Measurements from ENCODE around the gene MT1X. TPM values are rescaled to one million over a fixed set of nuclear protein-coding genes. Genes with fewer than 3 reads are reported as not detected.
"Not testable (repeated sequence)": the region's sequence is repeated elsewhere in the genome, so short reads cannot be mapped to it uniquely, and the experiment has no call there.

The MT1X gene
- total RNA-seq, 1 experiment from 2014 or later, result 49.3 TPM

DNA sequence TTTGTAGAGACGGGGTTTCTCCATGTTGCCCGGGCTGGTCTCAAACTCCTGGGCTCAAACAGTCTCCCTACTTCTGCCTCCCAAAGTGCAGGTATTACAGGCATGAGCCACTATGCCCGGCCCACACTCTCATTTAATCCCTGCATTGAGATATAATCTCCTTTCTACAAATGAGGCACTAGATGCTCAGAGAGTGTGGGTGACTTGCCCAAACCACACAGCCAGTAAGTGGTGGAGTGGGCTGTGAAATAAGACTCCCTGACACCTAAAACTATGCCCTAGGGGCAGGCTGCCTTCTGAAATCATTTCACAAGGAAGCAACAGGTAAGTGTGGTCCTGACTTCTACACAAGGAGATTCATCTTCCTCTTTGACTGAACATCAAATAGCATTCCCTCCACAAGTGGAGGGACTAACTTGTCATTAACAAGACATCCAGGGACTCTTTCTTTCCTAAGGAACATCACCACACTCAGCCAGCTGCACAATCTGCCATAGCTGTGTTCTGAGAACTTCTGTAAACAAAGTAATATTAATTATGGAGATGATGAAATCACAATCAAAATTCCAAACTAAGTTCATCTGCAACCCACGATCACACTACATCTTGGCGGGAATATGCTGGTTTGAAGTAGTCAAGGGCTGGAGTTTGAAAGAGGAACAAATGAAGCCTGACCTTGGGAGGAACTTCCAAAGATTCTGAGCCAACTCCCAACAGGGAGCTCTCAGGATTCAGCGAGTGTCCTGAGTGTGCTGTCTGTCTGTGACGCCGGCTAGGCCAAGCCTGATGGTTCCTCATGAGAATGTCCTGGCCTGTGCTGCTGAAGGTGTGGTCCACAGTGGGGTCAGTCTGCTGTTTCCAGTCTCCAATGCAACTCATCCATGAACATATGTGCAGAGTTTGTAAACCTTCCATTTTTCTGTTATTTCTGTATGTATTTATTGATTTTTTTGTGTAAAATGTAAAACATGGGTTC is 16.7 kb upstream of the MT1X start:
- H3K4me1 ChIP-seq (replicated peaks); DNase-seq (ENCODE audit: low read depth in 1 of 2, low spot score in 2 of 2); H3K4me3 ChIP-seq; H3K36me3 ChIP-seq; H3K27ac ChIP-seq; H3K9me3 ChIP-seq (replicated peaks): not testable (repeated sequence)
- H3K27me3 ChIP-seq (replicated peaks), result peaks cover 68% of the 10 kb centered on the region

- Histone ChIP-seq H3K9me3 (replicated peaks) (no peaks in the 10 kb centered on the region), H3K27ac (no peak within 1 kb of the TSS), H3K4me1 (replicated peaks) (no peaks in the 10 kb centered on the region), H3K4me3 (no peak within 1 kb of the TSS), H3K36me3 (no peaks in the 10 kb centered on the region), H3K27me3 (replicated peaks) (peaks cover 63% of the 10 kb centered on the region)
- DNase-seq (ENCODE audit: low read depth in 1 of 2, low spot score in 2 of 2), result no peak
These were observed 14.4 kb upstream of the MT1X start, which contains the start of gene MT1G for GRCh38 chr16:56667581-56668571. TSS of gene MT1G (minus strand) at chr16:56668065. CDS start at chr16:56667993, 72 bp downstream.

DNA sequence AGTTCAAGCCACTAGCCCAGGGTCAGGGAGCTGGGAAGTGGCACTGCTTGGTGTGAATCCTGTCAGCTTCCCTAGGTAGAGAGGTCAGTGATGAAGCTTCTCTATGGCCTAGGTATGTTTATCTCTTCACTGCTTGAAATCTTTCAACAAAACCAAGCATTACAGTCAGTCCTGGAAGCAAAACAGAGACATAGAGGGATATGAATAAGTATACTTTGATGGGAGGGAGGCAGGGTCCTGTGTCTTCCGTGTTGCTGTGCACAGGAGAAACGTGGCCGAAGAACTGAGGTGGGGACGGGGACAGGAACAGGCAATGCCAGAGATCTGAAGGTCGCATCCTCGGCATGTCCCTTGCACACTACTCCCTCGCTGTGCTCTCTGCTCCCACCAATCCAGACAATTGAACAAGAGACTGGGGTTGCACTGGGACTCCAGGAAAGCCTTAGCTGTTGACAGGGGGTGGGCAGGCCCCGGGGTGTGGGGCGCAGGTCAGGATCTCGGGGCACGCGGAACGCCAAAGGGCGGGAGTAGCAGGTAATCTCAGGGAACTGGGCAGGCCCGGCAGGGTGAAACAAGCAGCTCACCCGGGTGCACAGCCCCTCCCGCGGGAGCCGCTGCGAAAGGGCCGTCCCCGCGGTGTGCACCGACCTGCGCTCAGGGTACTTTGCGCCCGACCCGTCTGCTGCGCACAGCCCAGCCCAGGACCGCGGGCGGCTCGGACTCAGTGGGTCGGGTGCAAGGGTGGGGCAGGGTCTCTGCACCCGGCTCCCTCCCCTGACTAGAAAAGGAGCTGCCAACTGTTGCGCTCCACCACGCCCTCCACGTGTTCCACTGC is 13.0 kb upstream of the MT1X start, which contains the start of gene MT1H:
Gene MT1H, plus strand, starts transcription at position 810 of the 835 bp plus-strand sequence. CDS start 71 bp downstream, outside the sequence.
- DNase-seq (ENCODE audit: low read depth in 1 of 2, low spot score in 2 of 2), result no peak
- H3K4me1 ChIP-seq (replicated peaks), result no peaks in the 10 kb centered on the region
- H3K4me3 ChIP-seq, result no peak within 1 kb of the TSS
- H3K9me3 ChIP-seq (replicated peaks), result no peaks in the 10 kb centered on the region
- H3K36me3 ChIP-seq, result no peaks in the 10 kb centered on the region
- peaks cover 51% of the 10 kb centered on the region for H3K27me3 ChIP-seq (replicated peaks)
- no peak within 1 kb of the TSS for H3K27ac ChIP-seq

DNA sequence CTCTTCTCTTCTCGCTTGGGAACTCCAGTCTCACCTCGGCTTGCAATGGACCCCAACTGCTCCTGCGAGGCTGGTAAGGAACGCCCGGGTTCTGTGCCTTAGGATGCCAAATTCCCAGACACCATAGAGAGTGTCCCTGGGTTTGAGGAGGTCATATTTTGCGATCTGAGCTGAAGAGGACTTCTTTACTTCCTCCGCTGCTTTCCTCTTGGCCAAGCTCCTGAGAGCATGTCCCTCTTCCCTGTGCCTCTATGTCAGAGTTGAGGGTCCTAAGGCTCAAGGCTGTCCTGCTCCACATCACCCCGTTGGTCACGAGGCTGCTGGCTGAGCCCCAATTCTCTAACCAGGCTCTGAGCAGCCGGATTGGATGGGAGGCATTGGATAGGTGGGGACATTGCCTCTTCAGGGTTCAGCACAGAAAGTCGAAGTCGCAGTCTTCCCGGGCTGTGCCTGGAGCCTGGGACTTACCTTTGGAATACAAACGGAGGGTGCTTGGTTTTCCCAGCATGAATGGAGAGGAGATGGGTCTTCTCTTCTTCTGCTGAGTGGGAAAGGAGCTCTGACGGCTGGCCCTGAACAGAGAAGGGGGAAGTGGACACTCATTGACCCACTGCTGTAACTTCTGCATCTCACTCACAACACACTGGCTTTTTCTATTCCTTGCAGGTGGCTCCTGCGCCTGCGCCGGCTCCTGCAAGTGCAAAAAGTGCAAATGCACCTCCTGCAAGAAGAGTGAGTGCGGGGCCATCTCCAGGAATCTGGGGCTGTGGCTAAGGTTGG is 12.2 kb upstream of the MT1X start:
- Histone ChIP-seq H3K27me3 (replicated peaks) (peaks cover 46% of the 10 kb centered on the region), H3K9me3 (replicated peaks) (no peaks in the 10 kb centered on the region), H3K27ac (no peak overlapping the region), H3K4me1 (replicated peaks) (no peaks in the 10 kb centered on the region), H3K4me3 (no peak overlapping the region), H3K36me3 (no peaks in the 10 kb centered on the region)
- no peak for DNase-seq (ENCODE audit: low read depth in 1 of 2, low spot score in 2 of 2)

DNA sequence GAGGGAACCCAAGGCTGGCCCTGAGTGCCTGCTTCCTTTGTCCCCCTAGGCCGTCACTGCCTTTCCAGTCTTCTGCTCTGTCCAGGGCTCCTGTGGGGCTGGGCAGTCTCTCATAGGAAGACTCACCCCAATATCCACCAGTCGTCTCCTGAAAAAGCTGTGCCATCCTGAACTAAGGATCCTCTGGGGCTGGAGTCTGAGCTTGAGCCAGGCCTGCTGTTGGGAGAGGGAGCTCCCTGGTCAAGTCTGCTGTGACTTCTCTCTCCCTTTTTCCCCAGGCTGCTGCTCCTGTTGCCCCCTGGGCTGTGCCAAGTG is 11.7 kb upstream of the MT1X start:
- peaks cover 41% of the 10 kb centered on the region for H3K27me3 ChIP-seq (replicated peaks)
- no peak for DNase-seq (ENCODE audit: low read depth in 1 of 2, low spot score in 2 of 2)

GRCh38 chr16:56671691-56672090 is 10.6 kb upstream of the MT1X start:
- not testable (repeated sequence) for DNase-seq (ENCODE audit: low read depth in 1 of 2, low spot score in 2 of 2); H3K36me3 ChIP-seq; H3K27ac ChIP-seq; H3K4me3 ChIP-seq; H3K9me3 ChIP-seq (replicated peaks); H3K4me1 ChIP-seq (replicated peaks)
- peaks cover 43% of the 10 kb centered on the region for H3K27me3 ChIP-seq (replicated peaks)

More for the DNA sequence above, 11.7 kb upstream of the MT1X start:
- H3K9me3 ChIP-seq (replicated peaks), result no peaks in the 10 kb centered on the region
- H3K36me3 ChIP-seq, result no peaks in the 10 kb centered on the region
- no peak overlapping the region for H3K4me3 ChIP-seq
- no peak overlapping the region for H3K27ac ChIP-seq
- no peaks in the 10 kb centered on the region for H3K4me1 ChIP-seq (replicated peaks)

- H3K27me3 ChIP-seq (replicated peaks), result peaks cover 42% of the 10 kb centered on the region
- H3K36me3 ChIP-seq; H3K9me3 ChIP-seq (replicated peaks); H3K4me3 ChIP-seq; DNase-seq (ENCODE audit: low read depth in 1 of 2, low spot score in 2 of 2); H3K27ac ChIP-seq; H3K4me1 ChIP-seq (replicated peaks): not testable (repeated sequence)
These were observed 10.1 kb upstream of the MT1X start for GRCh38 chr16:56672171-56672570.

DNA sequence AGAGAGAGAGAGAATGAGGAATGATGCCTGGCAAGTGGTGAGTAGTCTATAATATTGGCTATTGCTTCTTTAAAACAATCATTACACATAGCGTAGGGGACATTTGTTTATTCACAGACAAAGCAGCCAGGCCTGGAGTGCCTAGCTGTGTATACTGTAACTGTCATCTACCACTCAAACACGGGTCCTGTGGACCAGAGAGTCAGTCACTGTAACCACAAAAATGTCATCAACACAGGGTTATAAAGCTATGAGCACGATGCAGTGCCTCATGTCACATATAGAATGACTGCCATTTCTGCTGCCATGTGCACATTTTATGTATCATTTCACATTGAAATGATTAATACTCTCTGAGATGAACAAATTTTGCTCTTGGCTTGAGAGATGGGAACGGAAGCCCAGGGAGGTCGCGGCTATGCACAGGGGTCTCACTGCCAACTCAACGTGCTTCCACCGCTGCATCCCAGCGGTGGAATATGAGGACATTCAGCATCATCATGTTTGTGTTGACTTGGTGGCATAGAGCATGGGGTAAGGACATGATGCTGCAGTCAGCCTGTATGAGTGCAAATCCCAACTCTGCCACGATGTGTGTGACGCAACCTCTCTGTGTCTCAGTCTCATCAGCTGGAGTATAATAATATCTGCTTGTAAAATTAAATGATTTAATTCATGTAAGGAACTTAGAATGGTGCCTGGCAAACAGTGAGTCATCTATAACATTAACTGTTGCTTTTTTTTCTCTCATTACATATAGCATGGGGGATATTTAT is 9.3 kb upstream of the MT1X start:
- no peaks in the 10 kb centered on the region for H3K36me3 ChIP-seq
- H3K27me3 ChIP-seq (replicated peaks), result peaks cover 34% of the 10 kb centered on the region
- H3K4me1 ChIP-seq (replicated peaks), result no peaks in the 10 kb centered on the region
- DNase-seq (ENCODE audit: low read depth in 1 of 2, low spot score in 2 of 2), result no peak
- H3K27ac ChIP-seq, result no peak overlapping the region
- H3K9me3 ChIP-seq (replicated peaks), result no peaks in the 10 kb centered on the region
- no peak overlapping the region for H3K4me3 ChIP-seq

DNA sequence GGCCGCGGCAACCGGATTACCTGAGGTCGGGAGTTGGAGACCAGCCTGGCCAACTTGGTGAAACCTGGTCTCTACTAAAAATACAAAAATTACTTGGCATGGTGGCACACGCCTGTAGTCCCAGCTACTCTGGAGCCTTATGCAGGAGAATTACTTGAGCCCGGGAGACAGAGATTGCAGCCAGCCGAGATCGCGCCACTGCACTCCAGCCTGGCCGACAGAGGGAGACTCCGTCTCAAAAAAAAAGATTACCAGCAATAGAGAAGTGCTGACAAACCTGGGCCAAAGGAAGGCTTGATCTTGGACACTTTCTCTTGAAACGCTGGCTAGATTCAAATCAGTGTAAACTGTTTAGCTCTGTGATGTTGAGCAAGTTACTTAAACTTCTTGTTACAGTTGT is 8.3 kb upstream of the MT1X start:
- Histone ChIP-seq H3K9me3 (replicated peaks) (no peaks in the 10 kb centered on the region), H3K27me3 (replicated peaks) (peaks cover 24% of the 10 kb centered on the region), H3K36me3 (no peaks in the 10 kb centered on the region), H3K4me1 (replicated peaks) (no peaks in the 10 kb centered on the region), H3K27ac (no peak overlapping the region), H3K4me3 (no peak overlapping the region)
- DNase-seq (ENCODE audit: low read depth in 1 of 2, low spot score in 2 of 2), result no peak

GRCh38 chr16:56674570-56674969 is 7.7 kb upstream of the MT1X start:
- H3K4me3 ChIP-seq; H3K27ac ChIP-seq; DNase-seq (ENCODE audit: low read depth in 1 of 2, low spot score in 2 of 2); H3K4me1 ChIP-seq (replicated peaks); H3K36me3 ChIP-seq; H3K9me3 ChIP-seq (replicated peaks): not testable (repeated sequence)
- peaks cover 18% of the 10 kb centered on the region for H3K27me3 ChIP-seq (replicated peaks)

DNA sequence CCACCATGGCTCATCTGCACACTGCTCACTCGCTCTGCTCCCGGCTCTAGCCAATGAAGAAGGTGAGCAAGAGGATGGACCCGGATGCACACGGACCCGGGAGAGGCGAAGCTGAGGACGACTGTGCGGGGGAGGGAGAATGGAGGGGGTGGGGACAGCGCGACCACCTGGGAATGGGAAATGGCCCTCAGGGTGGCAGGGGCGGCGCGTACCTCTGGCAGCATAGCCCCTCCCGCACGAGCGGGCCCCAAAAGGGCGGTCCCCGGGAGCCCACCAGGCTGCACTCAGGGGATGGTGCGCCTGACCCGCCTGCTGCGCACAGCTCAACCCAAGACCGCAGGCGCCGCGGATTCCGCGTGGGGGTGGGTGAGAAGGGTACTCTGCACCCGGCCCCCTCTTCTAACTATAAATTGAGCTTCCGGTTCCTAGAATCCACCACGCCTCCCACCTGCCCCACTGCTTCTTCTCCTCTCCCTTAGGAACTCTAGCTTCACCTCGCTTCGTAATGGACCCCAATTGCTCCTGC is 6.5 kb upstream of the MT1X start:
- Histone ChIP-seq H3K27ac (no peak overlapping the region), H3K4me1 (replicated peaks) (no peaks in the 10 kb centered on the region), H3K27me3 (replicated peaks) (peaks cover 7% of the 10 kb centered on the region), H3K36me3 (no peaks in the 10 kb centered on the region), H3K9me3 (replicated peaks) (no peaks in the 10 kb centered on the region), H3K4me3 (no peak overlapping the region)
- no peak for DNase-seq (ENCODE audit: low read depth in 1 of 2, low spot score in 2 of 2)

GRCh38 chr16:56677474-56677873 is 4.8 kb upstream of the MT1X start:
- no peaks in the 10 kb centered on the region for H3K9me3 ChIP-seq (replicated peaks)
- H3K36me3 ChIP-seq, result no peaks in the 10 kb centered on the region
- no peak overlapping the region for H3K27ac ChIP-seq
- peaks cover 7% of the 10 kb centered on the region for H3K27me3 ChIP-seq (replicated peaks)
- no peak overlapping the region for H3K4me3 ChIP-seq
- DNase-seq (ENCODE audit: low read depth in 1 of 2, low spot score in 2 of 2), result no peak
- H3K4me1 ChIP-seq (replicated peaks), result peaks cover 5% of the 10 kb centered on the region; the same call in 1 of the 2 replicates

All from SJSA1 (cell line).